DMS 273 treated with DMSO at 0.1 percent for 48 hours (cell line): ENCODE data around the gene CCKAR.
"Not testable (repeated sequence)": the region's sequence is repeated elsewhere in the genome, so short reads cannot be mapped to it uniquely, and the experiment has no call there.

Experiments
- DNase-seq: peaks from one replicate; lab custom pipeline; 2025; lab: John Stamatoyannopoulos, UW

The CCKAR gene

GRCh38 chr4:26490111-26490959 lies at the start of gene CCKAR:
Gene CCKAR (minus strand): TSS chr4:26490484. CDS start chr4:26490267, 217 bp downstream.
- DNase-seq, result peak; percentile 17

- no peak for DNase-seq
Measured at GRCh38 chr4:26533685-26534084, 43.4 kb upstream of the CCKAR start.

- DNase-seq, result no peak
Measured at GRCh38 chr4:26531491-26532116, 41.3 kb upstream of the CCKAR start.

GRCh38 chr4:26530099-26530498 lies 39.8 kb upstream of the CCKAR start:
- no peak for DNase-seq

GRCh38 chr4:26529479-26529878 lies 39.2 kb upstream of the CCKAR start:
- DNase-seq, result no peak

- DNase-seq, result no peak
Measured at GRCh38 chr4:26525771-26526150, 35.5 kb upstream of the CCKAR start.

GRCh38 chr4:26525136-26525770 lies 35.0 kb upstream of the CCKAR start:
- no peak for DNase-seq

GRCh38 chr4:26524011-26524410 lies 33.7 kb upstream of the CCKAR start:
- no peak for DNase-seq

GRCh38 chr4:26522478-26522877 lies 32.2 kb upstream of the CCKAR start:
- no peak for DNase-seq

GRCh38 chr4:26520728-26521450 lies 30.6 kb upstream of the CCKAR start:
- no peak for DNase-seq

- no peak for DNase-seq
Measured at GRCh38 chr4:26515936-26516335, 25.7 kb upstream of the CCKAR start.

GRCh38 chr4:26510334-26510964 lies 20.2 kb upstream of the CCKAR start:
- no peak for DNase-seq

GRCh38 chr4:26509681-26510333 lies 19.5 kb upstream of the CCKAR start:
- DNase-seq, result no peak

- DNase-seq, result no peak
Measured at GRCh38 chr4:26507286-26507685, 17.0 kb upstream of the CCKAR start.

- no peak for DNase-seq
Measured at GRCh38 chr4:26503844-26504243, 13.6 kb upstream of the CCKAR start.

GRCh38 chr4:26503427-26503826 lies 13.1 kb upstream of the CCKAR start:
- DNase-seq, result no peak

GRCh38 chr4:26500565-26500999 lies 10.3 kb upstream of the CCKAR start:
- not testable (repeated sequence) for DNase-seq

- no peak for DNase-seq
Measured at GRCh38 chr4:26496207-26496783, 6.0 kb upstream of the CCKAR start.

- no peak for DNase-seq
Measured at GRCh38 chr4:26493461-26493860, 3.2 kb upstream of the CCKAR start.

- no peak for DNase-seq
Measured at GRCh38 chr4:26491449-26492170, 1.3 kb upstream of the CCKAR start.
